HepG2 (cell line): Measurements from ENCODE around the gene ZNF132. TPM values are rescaled to one million over a fixed set of nuclear protein-coding genes. Genes with fewer than 3 reads are reported as not detected.
A peak's percentile ranks its signal among the peaks of the same experiment; 100 is the strongest.

ENCODE experiments used
- ATAC-seq: fragments of 200-7000 bp; cut with Tn5 transposase; 3 replicates; pipeline ENCODE4 v1.9.1; 2020; ENCODE audit warnings: mild to moderate bottlenecking, moderate library complexity
- BruUV-seq: library from RNA; stranded (reverse); fragments of 400-500 nt; replicated peaks from 2 replicates; lab custom pipeline; 2021; lab: Mats Ljungman, UMichigan
- CTCF ChIA-PET: fragments of 300-600 bp; formaldehyde crosslinking; extraction: SDS; loops from one replicate; lab custom pipeline; 2021; ENCODE audit warnings: low total read pairs, inconsistent platforms, low intra/inter-chr PET ratio; lab: Yijun Ruan, JAX
- POLR2A ChIA-PET: fragments of 350-600 bp; sonication (Branson Sonifier 250); formaldehyde crosslinking; loops from one replicate; lab custom pipeline; 2020; ENCODE audit warnings: antibody characterized with exemption, inconsistent platforms; lab: Yijun Ruan, JAX
- DNase-seq: peaks from one replicate; pipeline ENCODE4 v3.0.0-alpha.2; 2015; ENCODE audit warnings: low spot score
- FAIRE-seq: peaks from 3 replicates; lab custom pipeline; 2011; peaks lifted over from hg19 to GRCh38; lab: Jason Lieb, UNC
- H2AFZ ChIP-seq: one replicate; pipeline ENCODE4 v1.6.1; 2011; ENCODE audit warnings: low read length, inconsistent platforms
- H3K27ac ChIP-seq: fragments of 300-600 bp; 3 replicates; pipeline ENCODE4 v1.8.0; 2011; ENCODE audit warnings: mixed run types, mild to moderate bottlenecking, mixed read lengths, low read length, inconsistent platforms; ENCODE audit not compliant: insufficient read depth; ENCODE audit errors: extremely low read length
- H3K27me3 ChIP-seq, 2 experiments: fragments of 200-600 bp in 1 of 2; 2 replicates in 1 of 2; 3 replicates in 1 of 2; pipeline versions ENCODE4 v1.6.0 to v1.8.0; 2011; ENCODE audit warnings: low read length in 2 of 2, mild to moderate bottlenecking in 2 of 2, moderate library complexity in 2 of 2, inconsistent platforms in 1 of 2; ENCODE audit not compliant: insufficient read depth in 2 of 2, control insufficient read depth in 1 of 2
- H3K36me3 ChIP-seq, 2 experiments: fragments of 200-600 bp in 1 of 2; replicated peaks in 1 of 2; 2 replicates in 1 of 2; 3 replicates in 1 of 2; pipeline versions ENCODE4 v1.5.1 to v1.8.0; 2011; ENCODE audit warnings: low read length in 2 of 2, inconsistent platforms in 1 of 2; ENCODE audit not compliant: insufficient read depth in 2 of 2, control insufficient read depth in 1 of 2
- H3K4me1 ChIP-seq: 2 replicates; pipeline ENCODE4 v1.5.1; 2012; ENCODE audit warnings: low read length, inconsistent platforms; ENCODE audit not compliant: insufficient read depth
- H3K4me2 ChIP-seq: 2 replicates; pipeline ENCODE4 v1.6.0; 2011; ENCODE audit warnings: low read depth, low read length, inconsistent platforms
- H3K4me3 ChIP-seq, 3 experiments: fragments of 200-600 bp in 1 of 3; sonication (generic), shearing (Covaris generic) in 1 of 3; replicated peaks in 1 of 3; 2 replicates each; pipeline ENCODE4 v1.5.1; 2011 to 2016; ENCODE audit warnings: low read length in 3 of 3, inconsistent platforms in 2 of 3, low read depth in 2 of 3, mild to moderate bottlenecking in 2 of 3, control low read depth in 1 of 3, mixed read lengths in 1 of 3; ENCODE audit not compliant: insufficient read depth in 1 of 3
- H3K79me2 ChIP-seq: one replicate; pipeline ENCODE4 v1.6.1; 2011; ENCODE audit warnings: low read length, inconsistent platforms; ENCODE audit not compliant: insufficient read depth
- H3K9ac ChIP-seq: 2 replicates; pipeline ENCODE4 v1.6.0; 2011; ENCODE audit warnings: mild to moderate bottlenecking, low read depth, low read length, inconsistent platforms; ENCODE audit not compliant: insufficient read depth
- H3K9me3 ChIP-seq: 2 replicates; pipeline ENCODE4 v1.5.1; 2012; ENCODE audit warnings: mild to moderate bottlenecking, low read length
- H4K20me1 ChIP-seq: 2 replicates; pipeline ENCODE4 v1.6.0; 2011; ENCODE audit warnings: inconsistent platforms, mild to moderate bottlenecking, low read length, moderate library complexity; ENCODE audit not compliant: insufficient read depth
- DNMT1 ChIP-seq: sonication (generic); formaldehyde crosslinking; IDR thresholded peaks from 2 replicates; pipeline ENCODE4 v1.5.1; 2020; ENCODE audit warnings: mild to moderate bottlenecking, missing genetic modification reagents
- HOXD1 ChIP-seq: sonication (generic); formaldehyde crosslinking; IDR thresholded peaks from 2 replicates; pipeline ENCODE4 v1.5.0; 2020; ENCODE audit warnings: missing genetic modification reagents
- KDM3A ChIP-seq: IDR thresholded peaks from 2 replicates; pipeline ENCODE4 v1.6.1; 2018; ENCODE audit warnings: low read depth, missing compliant biosample characterization
- MAFG ChIP-seq: sonication (generic); formaldehyde crosslinking; IDR thresholded peaks from 2 replicates; pipeline ENCODE4 v1.5.1; 2020; ENCODE audit warnings: mild to moderate bottlenecking, missing genetic modification reagents
- MLLT10 ChIP-seq: sonication (generic); formaldehyde crosslinking; IDR thresholded peaks from 2 replicates; pipeline ENCODE4 v1.4.0; 2020; ENCODE audit warnings: missing genetic modification reagents
- NR2C2 ChIP-seq: sonication (generic); formaldehyde crosslinking; IDR thresholded peaks from 2 replicates; pipeline ENCODE4 v1.4.0; 2020; ENCODE audit warnings: missing genetic modification reagents, mild to moderate bottlenecking, moderate library complexity, borderline replicate concordance
- SIN3A ChIP-seq: IDR thresholded peaks from 2 replicates; pipeline ENCODE4 v1.6.1; 2011; ENCODE audit warnings: low read depth, mild to moderate bottlenecking, control low read depth, low read length, borderline replicate concordance
- TAF15 ChIP-seq: fragments of 200-400 bp; formaldehyde crosslinking; IDR thresholded peaks from one replicate; pipeline ENCODE4 v1.6.1; 2018; ENCODE audit warnings: mild to moderate bottlenecking, low read depth, low read length; ENCODE audit not compliant: poor library complexity, severe bottlenecking
- ZNF256 ChIP-seq: sonication (generic); formaldehyde crosslinking; conservative IDR thresholded peaks from 2 replicates; pipeline ENCODE4 v1.4.0; 2020; ENCODE audit warnings: missing genetic modification reagents
- ZSCAN9 ChIP-seq: IDR thresholded peaks from 2 replicates; pipeline ENCODE4 v1.6.1; 2016; ENCODE audit warnings: borderline replicate concordance
- WGBS: methylation state at CpG from one replicate; pipeline ENCODE4 v1.1.6; 2017; ENCODE audit warnings: low lambda C conversion rate; 5-methylcytosine and 5-hydroxymethylcytosine counted together
- in situ Hi-C: cut with HindIII; loops from 2 replicates; pipeline ENCODE4 v1.10.0; 2017; ENCODE audit warnings: low pct_unique_long_range_greater_than_20kb; ENCODE audit not compliant: extremely low pct_ligation_motif_present
- intact Hi-C: fragments of 100-400 bp; cut with micrococcal nuclease; formaldehyde crosslinking; loops from one replicate; pipeline ENCODE4 v1.10.0; 2022; ENCODE audit not compliant: unreplicated experiment
- polyA plus RNA-seq, 8 experiments: library from polyadenylated mRNA; depleted of rRNA in 3 of 8; stranded (reverse) in 7 of 8; unstranded in 1 of 8; fragments of >200 nt; fragmentation: Illumina TruSeq in 4 of 8; extraction: Trizol in 4 of 8; gene quantifications; 2 replicates each; pipeline versions ENCODE4 v1.2.1 to v1.2.3, GENCODE V29; 2011 to 2016; ENCODE audit warnings: low read depth in 4 of 8, missing spikeins in 1 of 8, mixed read lengths in 1 of 8; ENCODE audit not compliant: insufficient read depth in 1 of 8
- total RNA-seq, 5 experiments: library from RNA; depleted of rRNA; stranded (reverse); fragments of >200 nt; fragmentation: Illumina TruSeq; extraction: Trizol; gene quantifications; 2 replicates each; pipeline ENCODE4 v1.2.3, GENCODE V29; 2016; ENCODE audit warnings: low read depth in 1 of 5
- TF ChIP-seq, protein P1 (sequence below): sonication (generic); formaldehyde crosslinking; IDR thresholded peaks from 2 replicates; pipeline ENCODE4 v1.9.0; 2022; ENCODE audit warnings: low read depth, missing genetic modification reagents
- TF ChIP-seq, protein P2 (sequence below): IDR thresholded peaks from 2 replicates; pipeline ENCODE4 v1.6.1; 2016; ENCODE audit warnings: missing genetic modification reagents, missing compliant biosample characterization
- TF ChIP-seq, protein P3 (sequence below): sonication (generic); formaldehyde crosslinking; IDR thresholded peaks from 2 replicates; pipeline ENCODE4 v1.4.0; 2020; ENCODE audit warnings: missing genetic modification reagents
- TF ChIP-seq, protein P4 (sequence below): sonication (generic); formaldehyde crosslinking; IDR thresholded peaks from 2 replicates; pipeline ENCODE4 v1.4.0; 2020; ENCODE audit warnings: missing genetic modification reagents, borderline replicate concordance

Gene ZNF132
- total and polyA plus RNA-seq, 2 of the 13 experiments (the other 11 are each of a cell fraction or from before 2014, with no cell fraction given): not detected

DNA sequence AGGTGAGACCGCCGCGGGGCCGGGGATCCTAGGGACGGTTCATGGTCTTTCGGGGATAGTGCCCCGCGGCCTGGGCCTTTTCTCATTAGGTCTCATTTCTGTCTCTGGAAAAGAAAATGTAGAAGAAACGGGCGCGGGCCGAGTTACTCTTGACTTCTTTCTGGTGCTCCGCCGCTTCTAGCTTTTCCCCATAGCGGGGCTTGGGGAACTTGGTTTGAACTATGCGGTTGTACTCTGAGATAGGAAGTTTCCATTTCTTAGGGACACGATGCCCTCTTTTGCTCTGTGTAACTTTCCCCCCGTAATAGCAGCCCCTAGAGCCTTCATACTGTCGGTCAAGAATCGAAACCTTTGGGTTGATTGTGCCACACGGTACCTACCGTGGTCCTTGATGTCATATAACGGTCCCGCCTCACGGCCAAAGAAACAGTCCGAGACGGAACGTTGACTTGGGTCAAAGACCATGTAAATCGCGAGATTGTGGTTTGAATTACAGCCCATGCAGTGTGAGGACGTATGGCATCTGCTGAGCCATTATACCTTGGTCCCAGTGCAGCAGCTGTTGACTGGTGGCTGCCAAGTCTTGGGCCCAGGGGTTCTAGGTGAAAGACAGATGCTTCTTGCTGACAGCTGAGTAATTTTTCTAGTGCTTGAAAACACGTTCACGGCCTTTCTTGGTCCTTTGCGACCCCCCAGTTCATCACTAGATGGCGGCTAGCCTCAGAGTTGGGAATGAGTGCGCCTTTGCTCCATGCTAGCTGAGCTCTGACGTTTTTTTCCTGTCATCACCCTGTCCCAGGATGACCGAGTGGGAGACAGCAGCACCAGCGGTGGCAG is 52.4 kb downstream of the ZNF132 start:
- DNase-seq (no peak), ATAC-seq (no peak; the same call in 2 of the 3 replicates), FAIRE-seq (no peak)
- Histone ChIP-seq H3K79me2 (peaks cover 46% of the 10 kb centered on the region), H3K4me1 (peaks cover 47% of the 10 kb centered on the region), H3K27me3 (no peaks in the 10 kb centered on the region; a peak in 1 of 5 replicates), H4K20me1 (peaks cover 35% of the 10 kb centered on the region), H3K9me3 (no peaks in the 10 kb centered on the region), H3K4me3 (peak overlapping the region; percentile 83 to 98 (median 92)), H3K36me3 (peaks cover 0 to 35% of the 10 kb centered on the region in 2 experiments; a peak in 3 of 5 replicates), H2AFZ (no peak overlapping the region), H3K9ac (peak overlapping the region; percentile 97), H3K27ac (peak overlapping the region; percentile 99), H3K4me2 (peak overlapping the region; percentile 99)
- ChIA-PET CTCF (no interaction called here), POLR2A (interaction anchor here (0.8 to 4.6 kb wide), 6 partner anchors 20 to 111 kb away, joined by 3 to 19 read pairs (median 3); partner anchors contain the start of genes ZNF497, ZNF584 and ZSCAN22)
- in situ Hi-C loops (no loop called here), intact Hi-C loops (loop anchor here (2.0 to 5.0 kb wide), 2 partner anchors 13 to 205 kb away; partner anchors contain the start of gene ZNF274)
- TSS peak; percentile 78 for BruUV-seq
- WGBS: 5% methylated on average over 32 of the region's 39 CpGs
- peak; percentile 77 for TF ChIP-seq NR2C2 (CRISPR knock-in tag)
- TF ChIP-seq KDM3A (CRISPR knock-in tag): no peak
- TF ChIP-seq ZSCAN9 (CRISPR knock-in tag): peak; percentile 5; the same call in 1 of the 2 replicates
- 0 out of 2 replicates have a peak, but pooled peaks have one; percentile 33 for TF ChIP-seq DNMT1
- TF ChIP-seq ZNF256 (CRISPR knock-in tag): 0 out of 2 replicates have a peak, but pooled peaks have one; percentile 29
- TF ChIP-seq, protein P1, sequence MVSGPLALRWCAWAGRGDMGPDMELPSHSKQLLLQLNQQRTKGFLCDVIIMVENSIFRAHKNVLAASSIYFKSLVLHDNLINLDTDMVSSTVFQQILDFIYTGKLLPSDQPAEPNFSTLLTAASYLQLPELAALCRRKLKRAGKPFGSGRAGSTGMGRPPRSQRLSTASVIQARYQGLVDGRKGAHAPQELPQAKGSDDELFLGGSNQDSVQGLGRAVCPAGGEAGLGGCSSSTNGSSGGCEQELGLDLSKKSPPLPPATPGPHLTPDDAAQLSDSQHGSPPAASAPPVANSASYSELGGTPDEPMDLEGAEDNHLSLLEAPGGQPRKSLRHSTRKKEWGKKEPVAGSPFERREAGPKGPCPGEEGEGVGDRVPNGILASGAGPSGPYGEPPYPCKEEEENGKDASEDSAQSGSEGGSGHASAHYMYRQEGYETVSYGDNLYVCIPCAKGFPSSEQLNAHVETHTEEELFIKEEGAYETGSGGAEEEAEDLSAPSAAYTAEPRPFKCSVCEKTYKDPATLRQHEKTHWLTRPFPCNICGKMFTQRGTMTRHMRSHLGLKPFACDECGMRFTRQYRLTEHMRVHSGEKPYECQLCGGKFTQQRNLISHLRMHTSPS (CRISPR knock-in tag): 0 out of 2 replicates have a peak, but pooled peaks have one; percentile 3
- TF ChIP-seq MAFG (CRISPR knock-in tag): no peak
- peak; percentile 3 for TF ChIP-seq TAF15
- TF ChIP-seq, protein P2, sequence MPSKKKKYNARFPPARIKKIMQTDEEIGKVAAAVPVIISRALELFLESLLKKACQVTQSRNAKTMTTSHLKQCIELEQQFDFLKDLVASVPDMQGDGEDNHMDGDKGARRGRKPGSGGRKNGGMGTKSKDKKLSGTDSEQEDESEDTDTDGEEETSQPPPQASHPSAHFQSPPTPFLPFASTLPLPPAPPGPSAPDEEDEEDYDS (CRISPR knock-in tag): no peak
- 0 out of 2 replicates have a peak, but pooled peaks have one; percentile 49 for TF ChIP-seq MLLT10 (CRISPR knock-in tag)
- TF ChIP-seq, protein P3, sequence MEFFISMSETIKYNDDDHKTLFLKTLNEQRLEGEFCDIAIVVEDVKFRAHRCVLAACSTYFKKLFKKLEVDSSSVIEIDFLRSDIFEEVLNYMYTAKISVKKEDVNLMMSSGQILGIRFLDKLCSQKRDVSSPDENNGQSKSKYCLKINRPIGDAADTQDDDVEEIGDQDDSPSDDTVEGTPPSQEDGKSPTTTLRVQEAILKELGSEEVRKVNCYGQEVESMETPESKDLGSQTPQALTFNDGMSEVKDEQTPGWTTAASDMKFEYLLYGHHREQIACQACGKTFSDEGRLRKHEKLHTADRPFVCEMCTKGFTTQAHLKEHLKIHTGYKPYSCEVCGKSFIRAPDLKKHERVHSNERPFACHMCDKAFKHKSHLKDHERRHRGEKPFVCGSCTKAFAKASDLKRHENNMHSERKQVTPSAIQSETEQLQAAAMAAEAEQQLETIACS (CRISPR knock-in tag): 0 out of 2 replicates have a peak, but pooled peaks have one; percentile 7
- TF ChIP-seq SIN3A: 0 out of 2 replicates have a peak, but pooled peaks have one; percentile 30
- TF ChIP-seq, protein P4, sequence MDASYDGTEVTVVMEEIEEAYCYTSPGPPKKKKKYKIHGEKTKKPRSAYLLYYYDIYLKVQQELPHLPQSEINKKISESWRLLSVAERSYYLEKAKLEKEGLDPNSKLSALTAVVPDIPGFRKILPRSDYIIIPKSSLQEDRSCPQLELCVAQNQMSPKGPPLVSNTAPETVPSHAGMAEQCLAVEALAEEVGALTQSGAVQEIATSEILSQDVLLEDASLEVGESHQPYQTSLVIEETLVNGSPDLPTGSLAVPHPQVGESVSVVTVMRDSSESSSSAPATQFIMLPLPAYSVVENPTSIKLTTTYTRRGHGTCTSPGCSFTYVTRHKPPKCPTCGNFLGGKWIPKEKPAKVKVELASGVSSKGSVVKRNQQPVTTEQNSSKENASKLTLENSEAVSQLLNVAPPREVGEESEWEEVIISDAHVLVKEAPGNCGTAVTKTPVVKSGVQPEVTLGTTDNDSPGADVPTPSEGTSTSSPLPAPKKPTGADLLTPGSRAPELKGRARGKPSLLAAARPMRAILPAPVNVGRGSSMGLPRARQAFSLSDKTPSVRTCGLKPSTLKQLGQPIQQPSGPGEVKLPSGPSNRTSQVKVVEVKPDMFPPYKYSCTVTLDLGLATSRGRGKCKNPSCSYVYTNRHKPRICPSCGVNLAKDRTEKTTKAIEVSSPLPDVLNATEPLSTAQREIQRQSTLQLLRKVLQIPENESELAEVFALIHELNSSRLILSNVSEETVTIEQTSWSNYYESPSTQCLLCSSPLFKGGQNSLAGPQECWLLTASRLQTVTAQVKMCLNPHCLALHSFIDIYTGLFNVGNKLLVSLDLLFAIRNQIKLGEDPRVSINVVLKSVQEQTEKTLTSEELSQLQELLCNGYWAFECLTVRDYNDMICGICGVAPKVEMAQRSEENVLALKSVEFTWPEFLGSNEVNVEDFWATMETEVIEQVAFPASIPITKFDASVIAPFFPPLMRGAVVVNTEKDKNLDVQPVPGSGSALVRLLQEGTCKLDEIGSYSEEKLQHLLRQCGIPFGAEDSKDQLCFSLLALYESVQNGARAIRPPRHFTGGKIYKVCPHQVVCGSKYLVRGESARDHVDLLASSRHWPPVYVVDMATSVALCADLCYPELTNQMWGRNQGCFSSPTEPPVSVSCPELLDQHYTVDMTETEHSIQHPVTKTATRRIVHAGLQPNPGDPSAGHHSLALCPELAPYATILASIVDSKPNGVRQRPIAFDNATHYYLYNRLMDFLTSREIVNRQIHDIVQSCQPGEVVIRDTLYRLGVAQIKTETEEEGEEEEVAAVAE (CRISPR knock-in tag): peak; percentile 17; the same call in 1 of the 2 replicates
- no peak for TF ChIP-seq HOXD1
